ENCODE results near the gene TSR3.

The TSR3 gene

GRCh38 chr16:1350691-1351090, 987 bp downstream of the TSR3 start:
- no peak for DNase-seq

- no peak for DNase-seq
Measured at GRCh38 chr16:1349951-1350350, 1.7 kb downstream of the TSR3 start.

GRCh38 chr16:1349351-1349750, 2.3 kb downstream of the TSR3 start:
- no peak for DNase-seq

GRCh38 chr16:1348926-1349325, 2.8 kb downstream of the TSR3 start:
- DNase-seq = no peak

- DNase-seq = no peak
Measured at GRCh38 chr16:1348441-1348840, 3.2 kb downstream of the TSR3 start.

- no peak for DNase-seq
Measured at GRCh38 chr16:1347962-1348361, 3.7 kb downstream of the TSR3 start.

GRCh38 chr16:1347286-1347855, 4.3 kb downstream of the TSR3 start:
- DNase-seq = no peak

- no peak for DNase-seq
Measured at GRCh38 chr16:1346422-1347285, 5.0 kb downstream of the TSR3 start.

- DNase-seq = no peak
Measured at GRCh38 chr16:1345651-1346421, 5.8 kb downstream of the TSR3 start.

- no peak for DNase-seq
Measured at GRCh38 chr16:1345087-1345486, 6.6 kb downstream of the TSR3 start.

- no peak for DNase-seq
Measured at GRCh38 chr16:1344499-1344898, 7.2 kb downstream of the TSR3 start.

- DNase-seq = no peak
Measured at GRCh38 chr16:1343428-1344242, 8.0 kb downstream of the TSR3 start.

GRCh38 chr16:1342526-1343427, 8.9 kb downstream of the TSR3 start:
- DNase-seq = peak; percentile 86

- DNase-seq = no peak
Measured at GRCh38 chr16:1341495-1342420, 9.9 kb downstream of the TSR3 start.

GRCh38 chr16:1340730-1341494, 10.8 kb downstream of the TSR3 start:
- no peak for DNase-seq

- no peak for DNase-seq
Measured at GRCh38 chr16:1338855-1339675, 12.6 kb downstream of the TSR3 start.

- no peak for DNase-seq
Measured at GRCh38 chr16:1338119-1338730, 13.5 kb downstream of the TSR3 start.

GRCh38 chr16:1337486-1337885, 14.2 kb downstream of the TSR3 start:
- DNase-seq = no peak

GRCh38 chr16:1336619-1337018, 15.1 kb downstream of the TSR3 start:
- DNase-seq = no peak
